ENCODE data around the gene TLCD5.

TLCD5 gene

DNA sequence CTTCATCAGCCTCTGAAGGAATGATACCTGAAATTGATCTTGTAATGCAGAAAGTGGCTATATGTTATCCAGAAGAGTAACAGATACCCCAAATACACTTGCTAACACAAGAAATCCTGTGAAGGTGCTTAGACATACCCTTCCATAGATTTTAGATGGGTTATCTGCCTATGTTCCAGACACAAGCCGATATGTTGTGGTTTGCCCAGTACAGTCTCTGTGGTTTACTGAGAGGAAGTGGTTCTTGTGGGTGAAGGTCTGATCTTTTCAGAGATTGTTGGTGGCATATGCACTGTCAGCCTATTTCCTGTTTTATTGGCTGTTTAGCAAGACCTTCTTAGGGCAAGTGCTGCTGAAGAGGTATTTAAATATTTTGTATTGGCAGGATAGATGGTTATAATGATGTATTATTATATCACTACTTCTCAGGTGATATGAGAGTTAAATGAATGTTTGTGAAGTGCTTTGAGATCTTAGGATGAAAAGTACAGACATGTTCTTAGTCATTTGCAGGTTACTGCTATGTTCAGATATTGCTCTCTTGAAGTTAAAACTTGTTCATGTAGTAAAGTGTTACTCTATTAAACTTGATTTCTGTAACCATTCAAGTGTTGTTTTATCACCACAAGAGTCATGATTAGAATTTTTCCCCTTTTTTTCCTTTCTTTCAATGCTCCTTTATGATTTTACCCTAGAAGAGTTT lies 19.4 kb downstream of the TLCD5 start:
- no peak overlapping the region for H3K4me3 ChIP-seq (ENCODE audit: control insufficient read depth, low read depth, low read length)
- no peak for DNase-seq (ENCODE audit: low read depth)
- TF ChIP-seq, protein P1, sequence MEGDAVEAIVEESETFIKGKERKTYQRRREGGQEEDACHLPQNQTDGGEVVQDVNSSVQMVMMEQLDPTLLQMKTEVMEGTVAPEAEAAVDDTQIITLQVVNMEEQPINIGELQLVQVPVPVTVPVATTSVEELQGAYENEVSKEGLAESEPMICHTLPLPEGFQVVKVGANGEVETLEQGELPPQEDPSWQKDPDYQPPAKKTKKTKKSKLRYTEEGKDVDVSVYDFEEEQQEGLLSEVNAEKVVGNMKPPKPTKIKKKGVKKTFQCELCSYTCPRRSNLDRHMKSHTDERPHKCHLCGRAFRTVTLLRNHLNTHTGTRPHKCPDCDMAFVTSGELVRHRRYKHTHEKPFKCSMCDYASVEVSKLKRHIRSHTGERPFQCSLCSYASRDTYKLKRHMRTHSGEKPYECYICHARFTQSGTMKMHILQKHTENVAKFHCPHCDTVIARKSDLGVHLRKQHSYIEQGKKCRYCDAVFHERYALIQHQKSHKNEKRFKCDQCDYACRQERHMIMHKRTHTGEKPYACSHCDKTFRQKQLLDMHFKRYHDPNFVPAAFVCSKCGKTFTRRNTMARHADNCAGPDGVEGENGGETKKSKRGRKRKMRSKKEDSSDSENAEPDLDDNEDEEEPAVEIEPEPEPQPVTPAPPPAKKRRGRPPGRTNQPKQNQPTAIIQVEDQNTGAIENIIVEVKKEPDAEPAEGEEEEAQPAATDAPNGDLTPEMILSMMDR (IDR thresholded peaks at IDR 0.05; ENCODE audit: control insufficient read depth, insufficient read depth, low read depth, low read length, missing control alignments): no peak

DNA sequence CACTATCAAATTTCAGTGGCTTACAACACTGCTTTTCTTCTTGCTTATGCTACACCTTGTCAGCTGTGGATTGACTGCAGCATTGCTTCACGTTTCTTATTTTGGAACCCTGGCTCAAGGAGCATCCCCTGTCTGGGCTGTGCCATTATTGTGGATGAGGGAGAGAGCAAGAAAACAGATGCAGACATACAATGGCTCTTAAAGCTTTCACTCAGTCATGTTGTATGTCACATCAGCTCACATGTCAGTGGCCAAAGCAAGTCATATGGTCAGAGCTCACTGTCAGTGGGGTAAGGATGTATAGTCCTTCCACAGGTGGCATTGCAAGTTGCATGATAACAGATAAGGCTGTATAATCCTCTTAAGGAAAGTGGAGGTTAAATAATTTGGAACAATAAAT lies 21.1 kb downstream of the TLCD5 start:
- TF ChIP-seq, protein P1 (IDR thresholded peaks at IDR 0.05; ENCODE audit: control insufficient read depth, insufficient read depth, low read depth, low read length, missing control alignments): no peak
- DNase-seq (ENCODE audit: low read depth): no peak
- no peak overlapping the region for H3K4me3 ChIP-seq (ENCODE audit: control insufficient read depth, low read depth, low read length)

DNA sequence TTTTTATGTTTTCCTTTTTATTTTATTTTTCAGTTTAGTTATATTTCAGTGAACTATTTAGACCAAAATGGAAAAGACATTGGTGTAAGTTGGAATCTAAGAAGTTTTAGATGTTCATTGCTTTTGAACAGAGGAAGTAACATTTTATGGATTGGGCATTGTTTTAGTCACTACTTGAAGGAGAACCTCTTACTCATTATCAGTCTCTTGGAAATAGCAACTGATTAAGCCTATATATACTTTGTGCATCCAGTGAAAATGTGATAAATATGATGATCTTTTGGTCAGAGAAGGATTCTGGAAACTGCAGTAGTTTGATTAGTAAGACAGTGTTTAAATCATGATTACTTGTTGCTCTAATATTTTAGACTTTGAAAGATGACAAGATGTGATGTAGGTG lies 25.5 kb downstream of the TLCD5 start:
- TF ChIP-seq, protein P1 (IDR thresholded peaks at IDR 0.05; ENCODE audit: control insufficient read depth, insufficient read depth, low read depth, low read length, missing control alignments): no peak
- no peak overlapping the region for H3K4me3 ChIP-seq (ENCODE audit: control insufficient read depth, low read depth, low read length)
- DNase-seq (ENCODE audit: low read depth): no peak

DNA sequence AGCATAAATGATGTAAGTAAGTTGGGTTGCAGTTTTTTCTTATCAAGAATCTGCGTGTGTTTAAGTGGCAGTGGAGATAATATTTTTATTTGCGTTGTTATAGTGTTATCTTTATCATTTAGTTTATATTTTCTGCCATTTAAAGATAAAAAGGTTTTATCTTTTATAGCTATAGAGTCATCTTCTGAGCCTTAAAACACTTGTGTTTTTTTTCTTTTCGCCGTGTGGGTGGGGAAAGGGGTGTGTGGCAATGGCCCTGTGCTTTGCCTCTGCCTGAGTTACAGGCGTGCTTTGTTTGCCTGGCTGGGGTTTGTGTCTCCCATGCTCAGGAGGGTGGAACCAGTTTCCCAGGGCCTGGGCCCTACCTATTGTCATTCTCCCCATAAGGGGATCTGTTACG lies 27.3 kb downstream of the TLCD5 start:
- TF ChIP-seq, protein P1 (IDR thresholded peaks at IDR 0.05; ENCODE audit: control insufficient read depth, insufficient read depth, low read depth, low read length, missing control alignments): no peak
- no peak overlapping the region for H3K4me3 ChIP-seq (ENCODE audit: control insufficient read depth, low read depth, low read length)
- DNase-seq (ENCODE audit: low read depth): no peak

DNA sequence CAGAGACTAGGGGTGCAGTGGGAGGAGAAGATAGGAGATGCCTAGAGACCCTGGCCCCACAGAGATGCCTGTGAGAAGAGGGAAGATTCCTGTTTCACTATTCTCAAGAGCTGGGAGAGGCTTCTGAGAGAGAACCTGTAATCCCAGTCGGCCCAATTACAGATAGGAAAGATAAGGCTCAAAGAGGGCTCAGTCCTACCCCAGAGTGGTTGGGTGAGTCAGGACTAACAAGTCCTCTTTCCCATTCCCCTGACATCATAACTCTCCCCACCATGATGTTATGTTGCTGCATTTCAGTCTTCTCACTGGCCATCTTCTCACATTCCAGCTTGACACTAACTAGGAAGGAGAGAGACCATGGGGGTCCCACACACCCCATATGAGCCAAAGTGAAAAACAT lies 29.0 kb downstream of the TLCD5 start:
- H3K4me3 ChIP-seq (ENCODE audit: control insufficient read depth, low read depth, low read length): no peak overlapping the region
- no peak for DNase-seq (ENCODE audit: low read depth)
- TF ChIP-seq, protein P1 (IDR thresholded peaks at IDR 0.05; ENCODE audit: control insufficient read depth, insufficient read depth, low read depth, low read length, missing control alignments): no peak

DNA sequence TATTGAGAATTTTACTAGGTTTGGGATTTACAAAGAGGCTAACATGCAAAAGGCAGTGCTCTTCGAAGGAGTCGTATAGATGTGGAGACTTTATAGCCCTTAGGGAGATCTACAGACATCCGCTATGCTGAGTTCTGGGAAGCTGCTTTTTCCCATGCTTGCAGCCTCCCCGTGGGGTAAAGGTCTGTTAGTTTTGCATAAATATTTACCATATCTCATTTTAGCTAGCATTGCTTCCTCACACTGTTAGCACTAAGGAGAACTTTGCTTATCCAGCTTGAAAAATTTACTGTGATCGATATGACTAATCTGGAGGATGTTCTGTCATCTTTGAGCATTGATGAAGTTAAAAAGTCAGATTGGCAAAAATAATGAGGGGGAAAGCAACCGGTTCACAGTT lies 29.7 kb downstream of the TLCD5 start:
- DNase-seq (ENCODE audit: low read depth): no peak
- H3K4me3 ChIP-seq (ENCODE audit: control insufficient read depth, low read depth, low read length): no peak overlapping the region
- TF ChIP-seq, protein P1 (IDR thresholded peaks at IDR 0.05; ENCODE audit: control insufficient read depth, insufficient read depth, low read depth, low read length, missing control alignments): no peak

Measured in AG09309 (cell line).